OCI-LY3 (cell line): ENCODE measurements around the gene ZMYM3.

Experiments
- H2AFZ ChIP-seq: fragments of 200-600, 300-600 bp; shearing (Covaris generic); 2 replicates; pipeline ENCODE4 v1.6.0; 2014; ENCODE audit warnings: antibody characterized with exemption, low read depth, low read length
- H3K27ac ChIP-seq: fragments of 200-600, 300-600 bp; sonication (generic); 2 replicates; pipeline ENCODE4 v1.5.1; 2014; ENCODE audit warnings: mild to moderate bottlenecking, low read length, moderate library complexity, mixed read lengths
- H3K27me3 ChIP-seq: fragments of 200-600, 300-600 bp; sonication (generic); 2 replicates; pipeline ENCODE4 v1.6.1; 2014; ENCODE audit warnings: low read depth, low read length, mixed read lengths
- H3K36me3 ChIP-seq: fragments of 200-600, 300-600 bp; sonication (generic); replicated peaks from 2 replicates; pipeline ENCODE3; 2014; ENCODE audit warnings: low read depth, low read length, mixed read lengths
- H3K4me1 ChIP-seq: fragments of 300-600, 200-600 bp; sonication (generic); 2 replicates; pipeline ENCODE4 v1.6.1; 2014; ENCODE audit warnings: low read length, mixed read lengths
- H3K4me2 ChIP-seq: fragments of 200-600, 300-600 bp; sonication (generic); 2 replicates; pipeline ENCODE4 v1.6.1; 2014; ENCODE audit warnings: low read length, mixed read lengths
- H3K4me3 ChIP-seq: fragments of 300-600, 200-600 bp; sonication (generic); 2 replicates; pipeline ENCODE4 v1.5.1; 2014; ENCODE audit warnings: antibody characterized with exemption, mild to moderate bottlenecking, low read length, moderate library complexity
- H3K79me2 ChIP-seq: fragments of 300-600, 200-600 bp; shearing (Covaris generic); 2 replicates; pipeline ENCODE4 v1.6.1; 2014; ENCODE audit warnings: mild to moderate bottlenecking, low read length, mixed read lengths
- H3K9ac ChIP-seq: fragments of 300-600, 200-600 bp; shearing (Covaris generic); 2 replicates; pipeline ENCODE4 v1.6.0; 2014; ENCODE audit warnings: mild to moderate bottlenecking, low read length, moderate library complexity
- H3K9me3 ChIP-seq: fragments of 200-600, 300-600 bp; shearing (Covaris generic); 2 replicates; pipeline ENCODE4 v1.6.1; 2014; ENCODE audit warnings: low read length, mixed read lengths; ENCODE audit not compliant: insufficient read depth
- H4K20me1 ChIP-seq: fragments of 200-600, 300-600 bp; sonication (generic); 2 replicates; pipeline ENCODE4 v1.6.1; 2016; ENCODE audit warnings: low read length, mixed read lengths; ENCODE audit not compliant: insufficient read depth
- EZH2phosphoT487 ChIP-seq: fragments of 200-600 bp; shearing (Covaris generic); IDR thresholded peaks from 2 replicates; pipeline ENCODE4 v1.6.1; 2018; ENCODE audit warnings: antibody characterized with exemption, mixed run types, low read depth
- TF ChIP-seq, protein P1 (sequence below): fragments of 200-600, 300-600 bp; sonication (generic); IDR thresholded peaks from 2 replicates; pipeline ENCODE4 v1.5.1; 2014; ENCODE audit warnings: antibody characterized with exemption, low read length, low read depth

ZMYM3 gene

DNA sequence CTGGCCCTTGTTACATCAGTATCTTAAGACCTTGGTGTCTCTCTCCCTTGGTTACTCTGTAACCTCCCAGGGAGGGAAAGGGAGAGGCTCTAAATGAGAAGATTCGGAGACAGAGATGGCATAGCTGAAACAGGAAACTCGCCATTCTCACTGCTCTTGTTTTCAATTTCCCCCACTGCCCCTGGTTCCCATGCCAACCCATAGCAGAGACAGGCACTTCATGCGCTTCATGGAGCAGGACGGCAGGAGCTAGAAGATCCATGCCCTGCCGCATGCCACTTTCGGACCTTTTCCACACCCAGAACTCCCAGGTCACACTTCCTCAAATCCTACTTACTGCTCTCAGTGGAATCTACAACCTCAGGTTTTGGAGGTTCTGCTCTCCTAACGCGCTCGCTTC lies 3.1 kb downstream of the ZMYM3 start:
- Histone ChIP-seq H2AFZ (no peak overlapping the region), H3K27ac (no peak overlapping the region), H3K27me3 (no peaks in the 10 kb centered on the region), H3K36me3 (peaks cover 4% of the 10 kb centered on the region), H3K4me1 (peaks cover 15% of the 10 kb centered on the region), H3K9me3 (no peaks in the 10 kb centered on the region), H3K9ac (no peak overlapping the region), H3K4me2 (no peak overlapping the region), H3K79me2 (peaks cover 19% of the 10 kb centered on the region), H4K20me1 (0 out of 2 replicates have a peak, but pooled peaks cover 3% of the 10 kb centered on the region), H3K4me3 (no peak overlapping the region)
- no peak for TF ChIP-seq EZH2phosphoT487
- TF ChIP-seq, protein P1, sequence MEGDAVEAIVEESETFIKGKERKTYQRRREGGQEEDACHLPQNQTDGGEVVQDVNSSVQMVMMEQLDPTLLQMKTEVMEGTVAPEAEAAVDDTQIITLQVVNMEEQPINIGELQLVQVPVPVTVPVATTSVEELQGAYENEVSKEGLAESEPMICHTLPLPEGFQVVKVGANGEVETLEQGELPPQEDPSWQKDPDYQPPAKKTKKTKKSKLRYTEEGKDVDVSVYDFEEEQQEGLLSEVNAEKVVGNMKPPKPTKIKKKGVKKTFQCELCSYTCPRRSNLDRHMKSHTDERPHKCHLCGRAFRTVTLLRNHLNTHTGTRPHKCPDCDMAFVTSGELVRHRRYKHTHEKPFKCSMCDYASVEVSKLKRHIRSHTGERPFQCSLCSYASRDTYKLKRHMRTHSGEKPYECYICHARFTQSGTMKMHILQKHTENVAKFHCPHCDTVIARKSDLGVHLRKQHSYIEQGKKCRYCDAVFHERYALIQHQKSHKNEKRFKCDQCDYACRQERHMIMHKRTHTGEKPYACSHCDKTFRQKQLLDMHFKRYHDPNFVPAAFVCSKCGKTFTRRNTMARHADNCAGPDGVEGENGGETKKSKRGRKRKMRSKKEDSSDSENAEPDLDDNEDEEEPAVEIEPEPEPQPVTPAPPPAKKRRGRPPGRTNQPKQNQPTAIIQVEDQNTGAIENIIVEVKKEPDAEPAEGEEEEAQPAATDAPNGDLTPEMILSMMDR: no peak

GRCh38 chrX:71245159-71245558 lies 8.8 kb downstream of the ZMYM3 start:
- H3K27me3 ChIP-seq: no peaks in the 10 kb centered on the region
- H4K20me1 ChIP-seq: no peaks in the 10 kb centered on the region
- no peaks in the 10 kb centered on the region for H3K4me1 ChIP-seq
- no peak overlapping the region for H2AFZ ChIP-seq
- H3K9ac ChIP-seq: no peak overlapping the region
- no peaks in the 10 kb centered on the region for H3K9me3 ChIP-seq
- H3K36me3 ChIP-seq: peaks cover 22% of the 10 kb centered on the region
- no peak overlapping the region for H3K27ac ChIP-seq
- TF ChIP-seq, protein P1: no peak
- no peak for TF ChIP-seq EZH2phosphoT487
- H3K4me3 ChIP-seq: no peak overlapping the region
- no peak overlapping the region for H3K4me2 ChIP-seq
- no peaks in the 10 kb centered on the region for H3K79me2 ChIP-seq

DNA sequence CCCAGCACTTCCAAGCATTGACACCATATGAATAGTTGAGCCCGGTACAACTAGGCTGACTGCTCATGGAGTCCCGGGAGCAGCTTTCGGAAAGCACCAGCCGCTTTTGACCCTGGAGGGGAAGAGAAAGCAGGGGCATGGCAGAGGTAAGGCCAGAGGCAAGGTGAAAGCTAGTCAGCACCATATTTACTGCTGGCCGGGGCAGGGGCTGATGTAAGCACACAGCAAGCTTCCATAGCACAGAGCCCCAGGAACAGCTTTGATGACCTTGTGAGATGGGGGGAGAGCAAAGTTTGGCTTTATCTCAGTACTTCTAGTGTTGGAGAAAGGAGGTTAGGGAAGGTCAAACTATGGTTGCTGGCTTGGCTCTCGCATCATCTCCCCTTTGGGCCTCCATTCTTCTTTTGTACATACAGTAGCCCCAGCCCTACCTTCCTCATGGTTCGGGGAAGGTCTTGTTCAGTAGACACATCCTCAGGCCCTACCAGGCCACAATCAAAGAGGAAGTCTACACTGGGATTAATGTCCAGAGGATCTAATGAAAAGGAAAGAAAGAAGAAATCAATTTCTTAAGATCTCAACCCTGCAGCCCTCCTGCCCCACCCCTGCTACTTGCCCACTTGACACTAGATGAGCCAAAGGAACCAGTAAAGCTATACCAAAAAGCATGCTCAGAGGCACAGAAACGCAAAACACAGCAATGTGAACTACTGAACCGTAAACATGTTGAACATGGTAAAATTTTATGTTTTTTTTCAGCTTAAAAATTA lies 9.4 kb downstream of the ZMYM3 start:
- Histone ChIP-seq H3K27me3 (no peaks in the 10 kb centered on the region), H3K4me3 (no peak overlapping the region), H4K20me1 (no peaks in the 10 kb centered on the region), H3K79me2 (no peaks in the 10 kb centered on the region), H3K9ac (no peak overlapping the region), H3K36me3 (peaks cover 22% of the 10 kb centered on the region), H3K4me2 (no peak overlapping the region), H3K4me1 (no peaks in the 10 kb centered on the region), H2AFZ (no peak overlapping the region), H3K9me3 (no peaks in the 10 kb centered on the region), H3K27ac (no peak overlapping the region)
- no peak for TF ChIP-seq EZH2phosphoT487
- TF ChIP-seq, protein P1: no peak

DNA sequence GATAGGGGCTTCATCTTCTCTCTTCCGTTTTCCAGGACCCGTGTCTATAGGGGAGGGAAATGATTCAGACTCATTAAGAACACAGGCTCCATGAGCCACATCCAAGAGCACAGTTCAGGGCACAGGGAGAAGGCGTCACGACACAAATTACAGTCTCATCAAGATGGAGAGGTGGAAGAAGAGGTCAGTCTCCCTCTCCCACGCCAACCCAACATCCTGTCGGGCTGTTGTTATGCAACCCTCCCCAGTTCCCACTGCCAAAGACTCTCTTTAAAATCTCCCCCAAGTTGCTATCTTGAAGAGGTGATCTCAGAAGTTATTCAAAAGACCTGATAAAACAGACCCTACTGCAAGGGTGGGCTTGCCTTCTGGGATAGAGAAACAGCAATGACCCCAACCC lies 12.6 kb downstream of the ZMYM3 start:
- Histone ChIP-seq H3K36me3 (peaks cover 18% of the 10 kb centered on the region), H4K20me1 (no peaks in the 10 kb centered on the region)

More for the DNA sequence above, 12.6 kb downstream of the ZMYM3 start:
- Histone ChIP-seq H3K27me3 (no peaks in the 10 kb centered on the region), H2AFZ (no peak overlapping the region), H3K27ac (no peak overlapping the region), H3K4me3 (no peak overlapping the region), H3K4me1 (no peaks in the 10 kb centered on the region), H3K4me2 (no peak overlapping the region), H3K9ac (no peak overlapping the region), H3K9me3 (no peaks in the 10 kb centered on the region), H3K79me2 (no peaks in the 10 kb centered on the region)
- TF ChIP-seq, protein P1: no peak
